HepG2 (cell line): ENCODE results near the gene PACSIN1. TPM values are rescaled to one million over a fixed set of nuclear protein-coding genes. Genes with fewer than 3 reads are reported as not detected.

ENCODE experiments used
- ATAC-seq: fragments of 200-7000 bp; cut with Tn5 transposase; 3 replicates; pipeline ENCODE4 v1.9.1; 2020; ENCODE audit warnings: mild to moderate bottlenecking, moderate library complexity
- BruUV-seq: library from RNA; stranded (reverse); fragments of 400-500 nt; replicated peaks from 2 replicates; lab custom pipeline; 2021; lab: Mats Ljungman, UMichigan
- CTCF ChIA-PET: fragments of 300-600 bp; formaldehyde crosslinking; extraction: SDS; loops from one replicate; lab custom pipeline; 2021; ENCODE audit warnings: low total read pairs, inconsistent platforms, low intra/inter-chr PET ratio; lab: Yijun Ruan, JAX
- POLR2A ChIA-PET: fragments of 350-600 bp; sonication (Branson Sonifier 250); formaldehyde crosslinking; loops from one replicate; lab custom pipeline; 2020; ENCODE audit warnings: antibody characterized with exemption, inconsistent platforms; lab: Yijun Ruan, JAX
- DNase-seq: peaks from one replicate; pipeline ENCODE4 v3.0.0-alpha.2; 2015; ENCODE audit warnings: low spot score
- FAIRE-seq: peaks from 3 replicates; lab custom pipeline; 2011; peaks lifted over from hg19 to GRCh38; lab: Jason Lieb, UNC
- H2AFZ ChIP-seq: one replicate; pipeline ENCODE4 v1.6.1; 2011; ENCODE audit warnings: low read length, inconsistent platforms
- H3K27ac ChIP-seq: fragments of 300-600 bp; 3 replicates; pipeline ENCODE4 v1.8.0; 2011; ENCODE audit warnings: mixed run types, mild to moderate bottlenecking, mixed read lengths, low read length, inconsistent platforms; ENCODE audit not compliant: insufficient read depth; ENCODE audit errors: extremely low read length
- H3K27me3 ChIP-seq, 2 experiments: fragments of 200-600 bp in 1 of 2; 2 replicates in 1 of 2; 3 replicates in 1 of 2; pipeline versions ENCODE4 v1.6.0 to v1.8.0; 2011; ENCODE audit warnings: low read length in 2 of 2, mild to moderate bottlenecking in 2 of 2, moderate library complexity in 2 of 2, inconsistent platforms in 1 of 2; ENCODE audit not compliant: insufficient read depth in 2 of 2, control insufficient read depth in 1 of 2
- H3K36me3 ChIP-seq, 2 experiments: fragments of 200-600 bp in 1 of 2; replicated peaks in 1 of 2; 2 replicates in 1 of 2; 3 replicates in 1 of 2; pipeline versions ENCODE4 v1.5.1 to v1.8.0; 2011; ENCODE audit warnings: low read length in 2 of 2, inconsistent platforms in 1 of 2; ENCODE audit not compliant: insufficient read depth in 2 of 2, control insufficient read depth in 1 of 2
- H3K4me1 ChIP-seq: 2 replicates; pipeline ENCODE4 v1.5.1; 2012; ENCODE audit warnings: low read length, inconsistent platforms; ENCODE audit not compliant: insufficient read depth
- H3K4me2 ChIP-seq: 2 replicates; pipeline ENCODE4 v1.6.0; 2011; ENCODE audit warnings: low read depth, low read length, inconsistent platforms
- H3K4me3 ChIP-seq, 3 experiments: fragments of 200-600 bp in 1 of 3; sonication (generic), shearing (Covaris generic) in 1 of 3; replicated peaks in 1 of 3; 2 replicates each; pipeline ENCODE4 v1.5.1; 2011 to 2016; ENCODE audit warnings: low read length in 3 of 3, inconsistent platforms in 2 of 3, low read depth in 2 of 3, mild to moderate bottlenecking in 2 of 3, control low read depth in 1 of 3, mixed read lengths in 1 of 3; ENCODE audit not compliant: insufficient read depth in 1 of 3
- H3K79me2 ChIP-seq: one replicate; pipeline ENCODE4 v1.6.1; 2011; ENCODE audit warnings: low read length, inconsistent platforms; ENCODE audit not compliant: insufficient read depth
- H3K9ac ChIP-seq: 2 replicates; pipeline ENCODE4 v1.6.0; 2011; ENCODE audit warnings: mild to moderate bottlenecking, low read depth, low read length, inconsistent platforms; ENCODE audit not compliant: insufficient read depth
- H3K9me3 ChIP-seq: 2 replicates; pipeline ENCODE4 v1.5.1; 2012; ENCODE audit warnings: mild to moderate bottlenecking, low read length
- H4K20me1 ChIP-seq: 2 replicates; pipeline ENCODE4 v1.6.0; 2011; ENCODE audit warnings: inconsistent platforms, mild to moderate bottlenecking, low read length, moderate library complexity; ENCODE audit not compliant: insufficient read depth
- HDAC2 ChIP-seq: sonication (generic); formaldehyde crosslinking; IDR thresholded peaks from 2 replicates; pipeline ENCODE4 v1.4.0; 2020; ENCODE audit warnings: missing genetic modification reagents
- HMGXB3 ChIP-seq: sonication (generic); formaldehyde crosslinking; IDR thresholded peaks from 2 replicates; pipeline ENCODE4 v1.4.0; 2020; ENCODE audit warnings: missing genetic modification reagents, borderline replicate concordance
- MAF1 ChIP-seq: sonication (generic); formaldehyde crosslinking; IDR thresholded peaks from 2 replicates; pipeline ENCODE4 v1.5.0; 2020; ENCODE audit warnings: missing genetic modification reagents, borderline replicate concordance
- NFKBIZ ChIP-seq: IDR thresholded peaks from 2 replicates; pipeline ENCODE4 v1.6.1; 2018; ENCODE audit warnings: missing genetic modification reagents, missing compliant biosample characterization
- PLSCR1 ChIP-seq: sonication (generic); formaldehyde crosslinking; IDR thresholded peaks from 2 replicates; pipeline ENCODE4 v1.5.0; 2020; ENCODE audit warnings: missing genetic modification reagents, mild to moderate bottlenecking, borderline replicate concordance
- RAD21 ChIP-seq: fragments of 450-650 bp; formaldehyde crosslinking; IDR thresholded peaks from 2 replicates; pipeline ENCODE4 v1.5.0; 2020; ENCODE audit warnings: mild to moderate bottlenecking
- SMAD3 ChIP-seq: sonication (generic); formaldehyde crosslinking; IDR thresholded peaks from 2 replicates; pipeline ENCODE4 v1.4.0; 2020; ENCODE audit warnings: missing genetic modification reagents
- SP2 ChIP-seq: sonication (generic); formaldehyde crosslinking; IDR thresholded peaks from 2 replicates; pipeline ENCODE4 v1.5.1; 2020; ENCODE audit warnings: mild to moderate bottlenecking, missing genetic modification reagents
- ZMAT5 ChIP-seq: sonication (generic); formaldehyde crosslinking; IDR thresholded peaks from 2 replicates; pipeline ENCODE4 v1.5.0; 2020; ENCODE audit warnings: mild to moderate bottlenecking, low read depth, missing genetic modification reagents, borderline replicate concordance
- ZNF121 ChIP-seq: sonication (generic); formaldehyde crosslinking; IDR thresholded peaks from 2 replicates; pipeline ENCODE4 v1.5.0; 2020; ENCODE audit warnings: mild to moderate bottlenecking, missing genetic modification reagents
- ZNF253 ChIP-seq: sonication (generic); formaldehyde crosslinking; IDR thresholded peaks from 2 replicates; pipeline ENCODE4 v1.8.0; 2022; ENCODE audit warnings: mild to moderate bottlenecking, missing genetic modification reagents, borderline replicate concordance
- ZNF260 ChIP-seq: sonication (generic); formaldehyde crosslinking; IDR thresholded peaks from 2 replicates; pipeline ENCODE4 v1.4.0; 2020; ENCODE audit warnings: missing genetic modification reagents, low read depth, mild to moderate bottlenecking, borderline replicate concordance
- ZNF501 ChIP-seq: sonication (generic); formaldehyde crosslinking; IDR thresholded peaks from 2 replicates; pipeline ENCODE4 v1.5.1; 2020; ENCODE audit warnings: mild to moderate bottlenecking, moderate library complexity, missing genetic modification reagents
- ZNF589 ChIP-seq: sonication (generic); formaldehyde crosslinking; conservative IDR thresholded peaks from 2 replicates; pipeline ENCODE4 v1.8.0; 2022; ENCODE audit warnings: mild to moderate bottlenecking, moderate library complexity, missing genetic modification reagents
- ZNF644 ChIP-seq: IDR thresholded peaks from 2 replicates; pipeline ENCODE4 v1.6.1; 2016; ENCODE audit warnings: low read depth
- ZNF768 ChIP-seq: sonication (generic); formaldehyde crosslinking; IDR thresholded peaks from 2 replicates; pipeline ENCODE4 v1.4.0; 2020; ENCODE audit warnings: missing genetic modification reagents
- ZNF770 ChIP-seq: sonication (generic); formaldehyde crosslinking; IDR thresholded peaks from 2 replicates; pipeline ENCODE4 v1.5.0; 2020; ENCODE audit warnings: mild to moderate bottlenecking, missing genetic modification reagents
- ZNF850 ChIP-seq: sonication (generic); formaldehyde crosslinking; conservative IDR thresholded peaks from 2 replicates; pipeline ENCODE4 v1.9.0; 2021; ENCODE audit warnings: mild to moderate bottlenecking, missing genetic modification reagents
- WGBS: methylation state at CpG from one replicate; pipeline ENCODE4 v1.1.6; 2017; ENCODE audit warnings: low lambda C conversion rate; 5-methylcytosine and 5-hydroxymethylcytosine counted together
- in situ Hi-C: cut with HindIII; loops from 2 replicates; pipeline ENCODE4 v1.10.0; 2017; ENCODE audit warnings: low pct_unique_long_range_greater_than_20kb; ENCODE audit not compliant: extremely low pct_ligation_motif_present
- intact Hi-C: fragments of 100-400 bp; cut with micrococcal nuclease; formaldehyde crosslinking; loops from one replicate; pipeline ENCODE4 v1.10.0; 2022; ENCODE audit not compliant: unreplicated experiment
- polyA plus RNA-seq, 8 experiments: library from polyadenylated mRNA; depleted of rRNA in 3 of 8; stranded (reverse) in 7 of 8; unstranded in 1 of 8; fragments of >200 nt; fragmentation: Illumina TruSeq in 4 of 8; extraction: Trizol in 4 of 8; gene quantifications; 2 replicates each; pipeline versions ENCODE4 v1.2.1 to v1.2.3, GENCODE V29; 2011 to 2016; ENCODE audit warnings: low read depth in 4 of 8, missing spikeins in 1 of 8, mixed read lengths in 1 of 8; ENCODE audit not compliant: insufficient read depth in 1 of 8
- total RNA-seq, 5 experiments: library from RNA; depleted of rRNA; stranded (reverse); fragments of >200 nt; fragmentation: Illumina TruSeq; extraction: Trizol; gene quantifications; 2 replicates each; pipeline ENCODE4 v1.2.3, GENCODE V29; 2016; ENCODE audit warnings: low read depth in 1 of 5

PACSIN1 gene
- total and polyA plus RNA-seq, 2 of the 13 experiments (the other 11 are each of a cell fraction or from before 2014, with no cell fraction given), result not detected

GRCh38 chr6:34517461-34517881, 51.6 kb downstream of the PACSIN1 start:
- CTCF ChIA-PET, result no interaction called here
- TF ChIP-seq HMGXB3 (CRISPR knock-in tag) (no peak), ZNF770 (CRISPR knock-in tag) (no peak), ZNF850 (CRISPR knock-in tag) (no peak), ZNF501 (CRISPR knock-in tag) (no peak), PLSCR1 (CRISPR knock-in tag) (no peak), ZNF253 (CRISPR knock-in tag) (no peak), NFKBIZ (no peak), SP2 (CRISPR knock-in tag) (no peak), ZNF768 (no peak), ZNF644 (CRISPR knock-in tag) (no peak), ZMAT5 (no peak), ZNF121 (CRISPR knock-in tag) (no peak), SMAD3 (CRISPR knock-in tag) (no peak), HDAC2 (CRISPR knock-in tag) (no peak), ZNF589 (CRISPR knock-in tag) (no peak), RAD21 (CRISPR knock-in tag) (no peak), MAF1 (CRISPR knock-in tag) (no peak), ZNF260 (no peak)

More at GRCh38 chr6:34517461-34517881, 51.6 kb downstream of the PACSIN1 start:
- FAIRE-seq, result no peak
- no peak for ATAC-seq
- Histone ChIP-seq H3K27me3 (peaks cover 4 to 67% of the 10 kb centered on the region in 2 experiments; a peak in 4 of 5 replicates), H3K9me3 (no peaks in the 10 kb centered on the region), H3K79me2 (no peaks in the 10 kb centered on the region), H3K4me3 (no peak overlapping the region), H2AFZ (no peak overlapping the region), H3K27ac (no peak overlapping the region), H4K20me1 (no peaks in the 10 kb centered on the region), H3K4me1 (peaks cover 3% of the 10 kb centered on the region; the same call in 1 of the 2 replicates), H3K36me3 (no peaks in the 10 kb centered on the region), H3K4me2 (no peak overlapping the region), H3K9ac (no peak overlapping the region)
- intact Hi-C loops, result no loop called here
- no peak for DNase-seq
- BruUV-seq, result no TSS peak
- POLR2A ChIA-PET, result interaction anchor here (0.6 kb wide), 1 partner anchor 227 kb away, joined by 4 read pairs; no protein-coding TSS in a partner anchor
- 30% methylated on average over 4 of the region's 4 CpGs for whole genome bisulfite sequencing
- in situ Hi-C loops, result no loop called here
